GM19395 (cell line): Measurements from ENCODE around the gene SP3.

Source experiments
- ATAC-seq: cut with Tn5 transposase; IDR thresholded peaks from one replicate; pipeline ENCODE4 v1.9.1; 2021; ENCODE audit warnings: mild to moderate bottlenecking, moderate library complexity; ENCODE audit not compliant: unreplicated experiment

Gene SP3

GRCh38 chr2:173943738-173944137 lies 21.4 kb downstream of the SP3 start:
- ATAC-seq = no peak

- ATAC-seq = no peak
Measured at GRCh38 chr2:173942861-173943523, 22.2 kb downstream of the SP3 start.

GRCh38 chr2:173941567-173941966 lies 23.6 kb downstream of the SP3 start:
- ATAC-seq = no peak

DNA sequence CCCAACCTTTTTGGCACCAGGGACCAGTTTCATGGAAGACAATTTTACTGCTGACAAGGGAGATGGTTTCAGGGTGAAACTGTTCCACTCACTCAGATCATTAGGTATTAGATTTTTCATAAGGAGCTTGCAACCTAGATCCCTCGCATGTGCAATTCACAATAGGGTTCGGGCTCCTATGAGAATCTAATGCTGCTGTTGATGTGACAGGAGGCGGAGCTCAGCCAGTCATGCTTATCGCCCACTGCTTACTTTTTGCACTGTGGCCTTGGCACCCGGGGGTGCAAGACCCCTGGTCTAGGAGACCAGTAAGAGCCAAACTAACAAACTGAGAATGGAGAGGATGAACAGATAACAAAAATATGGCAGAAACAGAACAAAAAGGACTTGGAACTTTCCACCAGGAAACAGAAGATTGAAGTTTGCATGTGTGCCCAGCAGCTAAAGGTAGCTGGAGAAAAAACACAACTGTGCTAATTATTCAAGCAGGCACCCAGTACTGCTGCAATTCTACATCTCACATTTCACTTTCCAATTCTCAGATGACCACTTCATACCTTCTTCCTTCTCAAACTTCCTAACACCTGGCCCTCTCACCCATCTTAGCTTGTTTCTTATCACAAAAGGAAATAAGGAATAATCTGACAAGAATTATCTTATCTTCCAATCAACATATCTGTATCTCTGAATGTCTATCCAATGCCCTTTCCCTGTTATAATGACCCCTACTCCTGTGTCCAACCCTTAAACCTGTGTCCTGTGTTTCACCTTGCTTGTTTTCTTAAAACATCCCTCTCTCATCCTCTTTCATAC lies 24.8 kb downstream of the SP3 start:
- no peak for ATAC-seq

DNA sequence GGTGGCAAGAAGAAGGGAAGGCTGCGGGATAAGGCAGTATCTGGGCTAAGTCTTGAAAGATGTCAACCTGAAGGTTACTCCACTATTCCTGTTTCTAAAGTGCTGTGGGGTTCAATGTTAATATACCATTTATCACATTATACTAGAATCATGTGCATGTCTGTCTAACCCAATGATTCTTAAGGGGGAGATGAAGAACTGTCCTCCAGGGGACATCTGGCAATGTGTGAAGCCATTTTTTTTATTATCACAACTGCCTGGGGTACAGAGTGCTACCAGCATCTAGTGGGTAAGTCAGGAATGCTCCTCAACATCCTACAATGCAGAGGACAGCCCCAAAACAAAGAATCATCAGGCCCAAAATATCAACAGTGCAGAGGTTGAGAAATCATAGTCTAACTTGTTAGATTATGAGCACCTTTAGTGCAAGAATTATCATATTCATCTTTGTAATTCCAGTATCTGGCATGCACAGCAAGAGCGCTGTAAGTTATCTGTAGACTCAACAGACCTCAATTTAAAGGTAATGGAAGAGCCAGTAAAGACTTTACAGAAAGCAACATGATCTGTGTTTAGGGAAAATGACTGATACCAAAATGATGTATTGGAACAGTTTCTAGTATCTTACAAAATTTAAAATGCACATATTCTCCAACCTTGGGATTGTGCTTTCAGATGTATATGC lies 26.3 kb downstream of the SP3 start:
- no peak for ATAC-seq

- ATAC-seq = no peak
Measured at GRCh38 chr2:173935305-173935704, 29.9 kb downstream of the SP3 start.

DNA sequence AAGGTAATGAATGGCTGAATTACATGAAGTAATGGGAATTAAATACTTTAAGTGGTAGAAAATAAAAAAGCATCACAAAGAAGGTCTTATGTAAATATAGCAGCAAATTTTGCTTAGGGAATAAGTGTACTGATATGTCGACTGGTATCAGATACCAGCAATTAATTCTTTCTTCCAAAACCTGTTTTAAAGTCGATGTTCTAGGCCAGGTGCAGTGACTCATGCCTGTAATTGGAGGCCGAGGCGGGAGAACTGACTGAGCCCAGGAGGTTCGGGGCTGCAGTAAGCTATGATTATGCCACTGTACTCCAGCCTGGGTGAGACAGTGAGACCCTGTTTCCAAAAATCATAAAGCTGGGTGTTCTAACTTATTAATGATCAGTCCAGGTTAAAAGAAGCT lies 30.3 kb downstream of the SP3 start:
- ATAC-seq = no peak

GRCh38 chr2:173931751-173932150 lies 33.4 kb downstream of the SP3 start:
- ATAC-seq = no peak

DNA sequence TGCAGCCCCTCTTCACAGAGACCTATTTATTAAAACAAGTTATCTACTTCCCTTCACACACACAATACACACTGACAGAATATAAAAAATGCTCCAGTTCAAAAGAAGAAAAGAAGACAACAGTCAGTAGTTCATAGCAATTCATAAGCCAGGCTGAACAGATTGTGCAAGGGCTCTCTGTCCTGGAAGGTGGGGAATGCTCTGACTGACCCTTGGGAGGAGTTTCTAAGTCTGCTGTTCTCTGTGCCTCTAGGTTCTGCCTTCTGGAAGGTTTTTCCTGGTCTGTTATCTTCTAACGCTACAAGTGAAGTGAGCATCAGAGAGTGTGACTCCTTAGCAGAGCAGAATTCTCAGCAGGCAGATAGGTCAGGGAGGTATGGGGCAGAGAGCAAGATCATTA lies 35.7 kb downstream of the SP3 start:
- ATAC-seq = no peak

GRCh38 chr2:173926875-173927274 lies 38.3 kb downstream of the SP3 start:
- no peak for ATAC-seq

- ATAC-seq = no peak
Measured at GRCh38 chr2:173924285-173924684, 40.9 kb downstream of the SP3 start.

DNA sequence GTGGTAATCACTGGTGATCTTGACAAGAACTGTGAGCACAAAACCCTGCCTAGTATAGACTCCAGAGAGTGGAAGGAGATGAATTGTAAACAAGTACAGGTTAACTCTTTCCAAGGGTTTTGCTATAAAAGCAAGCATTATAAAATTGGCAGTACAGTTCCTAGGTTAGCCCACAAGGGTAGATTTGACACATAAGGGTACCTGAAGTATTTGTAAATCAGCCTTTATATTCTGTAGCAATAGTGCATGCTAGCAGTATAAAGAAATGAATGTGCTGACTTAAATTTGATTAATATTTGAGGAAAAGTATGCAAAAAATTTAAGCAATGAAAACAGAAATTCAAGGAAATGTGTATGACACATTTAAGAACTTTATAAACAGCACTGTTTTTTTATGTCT lies 42.4 kb downstream of the SP3 start:
- ATAC-seq = no peak

- ATAC-seq = no peak
Measured at GRCh38 chr2:173922068-173922467, 43.1 kb downstream of the SP3 start.

GRCh38 chr2:173914055-173914927 lies 50.9 kb downstream of the SP3 start:
- no peak for ATAC-seq

DNA sequence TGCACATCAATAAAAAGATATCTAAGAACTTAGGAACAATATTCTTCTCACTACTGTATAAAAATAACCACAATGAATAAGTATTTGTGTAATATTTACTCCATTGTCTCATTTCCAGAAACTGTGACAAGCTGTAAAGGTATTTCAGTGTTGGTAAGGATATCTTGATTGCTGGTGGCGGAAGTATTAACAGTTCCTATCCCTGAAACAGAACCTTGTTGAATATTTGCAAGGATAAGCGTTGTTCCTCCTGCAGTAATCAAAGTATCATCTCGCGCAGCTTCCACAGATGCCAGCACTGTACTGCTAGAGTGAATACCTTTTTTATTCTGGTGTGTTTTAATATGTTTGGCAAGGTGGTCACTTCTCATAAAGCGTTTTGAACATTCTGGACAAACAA lies 55.3 kb downstream of the SP3 start:
- ATAC-seq = no peak

DNA sequence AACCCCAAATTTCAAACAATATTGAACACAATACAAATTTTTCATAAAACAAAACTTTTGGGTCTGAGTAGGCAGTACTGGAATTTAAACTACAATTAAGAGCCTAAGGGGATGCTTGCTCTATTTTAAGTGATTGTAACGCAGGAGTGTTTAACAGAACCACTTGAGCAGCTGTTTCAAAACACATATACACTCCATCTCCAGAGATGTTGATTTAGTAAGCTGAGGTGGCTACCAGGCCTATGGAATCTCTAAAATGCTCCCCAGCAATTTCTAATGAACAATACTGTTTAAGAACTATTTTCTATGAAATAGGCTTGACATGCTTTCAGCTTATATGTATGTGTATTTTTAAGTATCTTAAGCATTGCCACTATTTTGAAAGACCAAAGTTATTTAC lies 58.5 kb downstream of the SP3 start:
- ATAC-seq = no peak

- ATAC-seq = no peak
Measured at GRCh38 chr2:173903601-173904394, 61.4 kb downstream of the SP3 start.

DNA sequence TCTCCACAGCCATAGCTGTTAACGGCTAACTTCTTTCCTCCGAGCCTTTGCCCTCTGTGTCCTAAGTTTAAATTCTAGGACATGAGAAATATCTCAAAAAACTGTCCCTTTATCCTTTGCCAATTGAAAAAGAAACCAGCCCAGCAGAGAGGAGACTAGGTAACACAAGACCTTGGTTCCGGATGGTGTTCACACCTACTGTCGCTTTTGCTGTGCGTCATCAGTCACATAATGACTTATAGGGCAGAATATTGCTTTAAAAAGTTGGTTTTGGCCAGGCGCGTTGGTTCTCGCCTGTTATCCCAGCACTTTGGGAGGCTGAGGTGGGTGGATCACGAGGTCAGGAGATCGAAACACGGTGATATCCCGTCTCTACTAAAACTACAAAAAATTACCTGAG lies 66.2 kb downstream of the SP3 start:
- ATAC-seq = no peak

DNA sequence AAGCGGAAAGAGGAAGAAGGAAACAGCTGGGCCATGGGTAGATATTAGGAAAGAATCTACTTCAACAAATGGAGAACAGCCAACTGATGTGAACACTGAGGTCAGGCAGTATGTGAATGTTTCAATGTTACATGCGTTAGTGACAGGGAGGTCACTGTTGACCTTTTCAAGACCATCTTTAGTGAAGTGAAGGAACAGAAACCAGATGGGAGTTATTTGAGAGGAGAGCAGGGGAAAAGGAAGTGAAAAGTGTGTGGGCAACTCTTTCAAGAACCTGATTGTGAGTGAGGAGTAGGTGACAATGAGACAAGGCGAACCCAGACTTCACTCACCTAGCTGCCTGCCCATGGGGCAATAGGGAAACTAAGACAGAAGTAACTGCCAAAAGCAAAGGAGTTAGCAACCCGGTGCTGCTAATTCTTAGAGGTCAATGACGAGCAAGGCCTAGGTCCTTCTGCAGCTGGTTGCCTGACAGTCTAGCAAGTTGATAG lies 67.0 kb downstream of the SP3 start:
- peak; percentile 91 for ATAC-seq

DNA sequence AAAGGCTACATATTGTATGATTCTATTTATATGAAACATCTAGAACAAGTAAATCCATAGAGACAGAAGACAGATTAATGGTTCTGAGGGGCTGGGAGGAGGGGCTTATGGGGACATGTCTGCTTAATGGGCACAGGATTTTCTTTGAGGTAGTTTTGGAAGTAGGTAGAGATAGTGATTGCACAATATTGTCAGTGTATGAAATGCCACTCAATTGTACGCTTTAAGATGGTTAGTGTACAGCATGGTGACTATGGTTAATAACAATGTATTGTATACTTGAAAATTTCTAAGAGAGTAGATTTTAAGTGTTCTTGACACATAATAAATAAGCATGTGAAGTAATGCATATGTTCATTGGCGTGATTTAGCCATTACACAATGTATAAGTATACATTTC lies 68.4 kb downstream of the SP3 start:
- no peak for ATAC-seq
